Parathyroid adenoma (tissue), 2 donors: ENCODE measurements around the gene C2orf69.

Experiments
- H2AFZ ChIP-seq: fragments of 300-600 bp; sonication (generic); one replicate; pipeline ENCODE4 v1.7.0; 2017; ENCODE audit warnings: antibody characterized with exemption, mild to moderate bottlenecking
- H3K27ac ChIP-seq: fragments of 300-600 bp; sonication (generic); one replicate; pipeline ENCODE4 v1.7.0; 2017
- H3K27me3 ChIP-seq: fragments of 300-600 bp; sonication (generic); one replicate; pipeline ENCODE4 v1.7.0; 2017; ENCODE audit warnings: low read length; ENCODE audit not compliant: control insufficient read depth, insufficient read depth
- H3K36me3 ChIP-seq: fragments of 300-600 bp; sonication (generic); one replicate; pipeline ENCODE4 v1.7.0; 2017; ENCODE audit warnings: low read length; ENCODE audit not compliant: control insufficient read depth, insufficient read depth
- H3K4me1 ChIP-seq: fragments of 300-600 bp; sonication (generic); one replicate; pipeline ENCODE4 v1.7.0; 2017; ENCODE audit warnings: control low read depth
- H3K4me2 ChIP-seq: fragments of 300-600 bp; sonication (generic); one replicate; pipeline ENCODE4 v1.7.0; 2017; ENCODE audit warnings: low read length
- H3K4me3 ChIP-seq: fragments of 300-600 bp; sonication (generic); one replicate; pipeline ENCODE4 v1.7.0; 2017; ENCODE audit warnings: low read depth, low read length
- H3K79me2 ChIP-seq: fragments of 300-600 bp; sonication (generic); one replicate; pipeline ENCODE4 v1.7.0; 2017; ENCODE audit warnings: control low read depth
- H3K9ac ChIP-seq: fragments of 300-600 bp; sonication (generic); one replicate; pipeline ENCODE4 v1.7.0; 2017; ENCODE audit warnings: mild to moderate bottlenecking
- H3K9me3 ChIP-seq: fragments of 300-600 bp; sonication (generic); one replicate; pipeline ENCODE4 v1.7.0; 2017; ENCODE audit warnings: low read length; ENCODE audit not compliant: control insufficient read depth
- TF ChIP-seq, protein P1 (sequence below): fragments of 300-600 bp; sonication (generic); IDR thresholded peaks from one replicate; pipeline ENCODE4 v1.7.0; 2017; ENCODE audit warnings: antibody characterized with exemption, mild to moderate bottlenecking
- donor health status: primary hyperparathyroidism.

Gene C2orf69

DNA sequence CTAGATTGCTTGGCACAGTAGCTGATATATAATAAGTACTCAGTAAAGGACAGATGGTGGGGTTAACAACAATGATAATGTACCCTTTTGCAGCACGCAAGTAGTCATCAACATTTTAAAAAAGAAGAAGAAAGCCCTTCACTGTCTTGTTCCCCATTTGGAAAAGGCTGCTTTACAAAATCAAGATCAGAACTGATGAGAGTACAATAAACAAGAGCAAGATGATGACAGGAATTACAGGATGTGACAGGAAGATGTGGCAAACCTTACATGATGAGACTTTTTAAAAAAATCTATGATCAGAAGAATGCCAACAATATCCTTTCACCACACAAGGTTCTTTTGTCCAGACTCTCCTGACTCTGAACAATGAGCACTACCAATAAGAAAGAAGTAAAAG lies 35.1 kb downstream of the C2orf69 start:
- H3K9ac ChIP-seq, result no peak overlapping the region
- TF ChIP-seq, protein P1, sequence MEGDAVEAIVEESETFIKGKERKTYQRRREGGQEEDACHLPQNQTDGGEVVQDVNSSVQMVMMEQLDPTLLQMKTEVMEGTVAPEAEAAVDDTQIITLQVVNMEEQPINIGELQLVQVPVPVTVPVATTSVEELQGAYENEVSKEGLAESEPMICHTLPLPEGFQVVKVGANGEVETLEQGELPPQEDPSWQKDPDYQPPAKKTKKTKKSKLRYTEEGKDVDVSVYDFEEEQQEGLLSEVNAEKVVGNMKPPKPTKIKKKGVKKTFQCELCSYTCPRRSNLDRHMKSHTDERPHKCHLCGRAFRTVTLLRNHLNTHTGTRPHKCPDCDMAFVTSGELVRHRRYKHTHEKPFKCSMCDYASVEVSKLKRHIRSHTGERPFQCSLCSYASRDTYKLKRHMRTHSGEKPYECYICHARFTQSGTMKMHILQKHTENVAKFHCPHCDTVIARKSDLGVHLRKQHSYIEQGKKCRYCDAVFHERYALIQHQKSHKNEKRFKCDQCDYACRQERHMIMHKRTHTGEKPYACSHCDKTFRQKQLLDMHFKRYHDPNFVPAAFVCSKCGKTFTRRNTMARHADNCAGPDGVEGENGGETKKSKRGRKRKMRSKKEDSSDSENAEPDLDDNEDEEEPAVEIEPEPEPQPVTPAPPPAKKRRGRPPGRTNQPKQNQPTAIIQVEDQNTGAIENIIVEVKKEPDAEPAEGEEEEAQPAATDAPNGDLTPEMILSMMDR, result no peak
- no peak overlapping the region for H3K4me3 ChIP-seq
- H3K27me3 ChIP-seq, result no peaks in the 10 kb centered on the region
- H3K4me1 ChIP-seq, result no peaks in the 10 kb centered on the region
- no peaks in the 10 kb centered on the region for H3K36me3 ChIP-seq
- H2AFZ ChIP-seq, result no peak overlapping the region
- H3K9me3 ChIP-seq, result no peaks in the 10 kb centered on the region
- no peak overlapping the region for H3K4me2 ChIP-seq
- no peak overlapping the region for H3K27ac ChIP-seq
- H3K79me2 ChIP-seq, result no peaks in the 10 kb centered on the region

DNA sequence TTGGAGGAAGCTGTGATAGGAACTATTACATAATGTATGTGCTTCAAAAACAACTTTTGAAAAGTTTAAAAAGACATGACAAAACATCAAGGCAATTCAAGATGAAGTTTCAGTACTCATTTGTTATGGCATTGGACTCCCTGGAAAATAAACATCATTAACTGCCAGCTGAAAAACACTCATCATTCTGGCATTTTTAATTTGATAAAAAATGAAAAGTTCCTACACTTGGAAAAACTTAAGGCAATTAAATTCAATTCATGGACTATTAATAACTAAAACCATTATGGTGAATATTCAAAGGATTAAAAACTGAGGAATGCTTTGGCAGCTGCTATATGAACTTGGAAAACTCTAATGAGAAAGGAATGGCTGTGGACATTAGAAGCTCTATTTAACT lies 35.7 kb downstream of the C2orf69 start:
- Histone ChIP-seq H3K4me3 (no peak overlapping the region), H2AFZ (no peak overlapping the region), H3K4me1 (no peaks in the 10 kb centered on the region), H3K27ac (no peak overlapping the region), H3K27me3 (no peaks in the 10 kb centered on the region), H3K36me3 (no peaks in the 10 kb centered on the region), H3K4me2 (no peak overlapping the region), H3K9ac (no peak overlapping the region), H3K9me3 (no peaks in the 10 kb centered on the region), H3K79me2 (no peaks in the 10 kb centered on the region)
- TF ChIP-seq, protein P1, result no peak

DNA sequence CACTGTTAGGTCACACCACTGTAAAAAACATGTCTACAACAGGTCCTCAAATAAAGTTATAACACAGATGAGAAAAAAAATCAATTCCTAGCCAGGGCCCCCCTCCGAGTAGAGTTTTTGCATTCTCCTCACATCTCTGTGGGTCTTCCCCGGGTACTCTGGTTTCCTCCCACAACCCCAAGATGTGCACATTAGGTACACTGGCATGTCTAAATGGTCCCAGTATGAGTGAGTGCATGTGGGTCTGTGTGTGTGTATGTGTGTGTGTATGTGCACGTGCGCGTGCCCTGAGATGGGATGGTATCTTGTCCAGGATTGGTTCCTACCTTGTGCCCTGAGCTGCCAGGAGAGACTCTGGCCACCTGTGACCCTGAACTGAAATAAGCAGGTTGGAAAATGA lies 39.3 kb downstream of the C2orf69 start:
- H3K9me3 ChIP-seq, result no peaks in the 10 kb centered on the region
- H3K9ac ChIP-seq, result no peak overlapping the region

DNA sequence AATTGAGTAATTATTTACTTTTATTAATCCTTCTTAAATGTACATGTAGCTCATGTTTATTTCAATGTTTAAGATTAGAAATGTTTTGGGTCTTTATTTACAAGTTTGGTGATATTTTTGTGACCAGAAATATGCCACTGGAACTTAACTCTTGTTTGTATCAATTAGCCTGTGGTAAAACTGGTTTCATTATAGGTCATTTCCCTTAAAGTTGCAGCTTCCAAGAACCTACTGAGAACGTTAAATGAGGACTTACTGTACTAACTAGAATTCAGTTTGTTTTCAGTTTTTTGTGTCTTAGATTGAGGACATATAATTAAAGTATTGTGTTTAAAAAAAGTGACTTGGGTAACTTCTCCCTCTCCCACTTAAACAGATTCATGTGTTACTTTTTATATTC lies 39.9 kb downstream of the C2orf69 start:
- Histone ChIP-seq H3K36me3 (no peaks in the 10 kb centered on the region), H3K4me3 (no peak overlapping the region), H2AFZ (no peak overlapping the region)

More for the DNA sequence above, 39.3 kb downstream of the C2orf69 start:
- H2AFZ ChIP-seq, result no peak overlapping the region
- no peaks in the 10 kb centered on the region for H3K27me3 ChIP-seq
- H3K4me3 ChIP-seq, result no peak overlapping the region
- H3K4me1 ChIP-seq, result peaks cover 3% of the 10 kb centered on the region
- H3K36me3 ChIP-seq, result no peaks in the 10 kb centered on the region
- H3K79me2 ChIP-seq, result peaks cover 14% of the 10 kb centered on the region
- H3K27ac ChIP-seq, result no peak overlapping the region
- TF ChIP-seq, protein P1, result no peak
- no peak overlapping the region for H3K4me2 ChIP-seq

DNA sequence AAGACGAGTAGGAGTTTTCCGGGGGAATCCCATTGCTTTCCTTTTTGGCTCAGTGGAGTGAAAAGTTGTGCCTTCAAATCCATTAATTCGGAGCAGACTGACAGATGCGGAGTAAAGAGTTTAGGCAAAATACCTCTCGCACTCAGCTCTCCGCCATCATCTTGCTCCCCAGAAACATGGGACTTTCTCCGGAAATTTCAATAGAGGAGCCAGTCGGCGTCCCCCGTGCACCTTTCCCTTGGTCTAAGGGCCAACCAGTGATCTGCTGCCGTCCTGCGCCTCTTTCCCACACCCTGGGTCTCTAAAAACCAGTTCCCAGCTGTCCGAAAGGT lies 43.9 kb downstream of the C2orf69 start:
- peak overlapping the region; percentile 91 for H3K4me2 ChIP-seq
- no peaks in the 10 kb centered on the region for H3K9me3 ChIP-seq
- H3K27ac ChIP-seq, result peak overlapping the region; percentile 91
- H3K9ac ChIP-seq, result no peak overlapping the region
- H3K4me1 ChIP-seq, result peaks cover 10% of the 10 kb centered on the region
- H3K36me3 ChIP-seq, result no peaks in the 10 kb centered on the region
- H2AFZ ChIP-seq, result peak overlapping the region; percentile 91
- TF ChIP-seq, protein P1, result no peak
- H3K4me3 ChIP-seq, result peak overlapping the region; percentile 86
- no peaks in the 10 kb centered on the region for H3K27me3 ChIP-seq
- H3K79me2 ChIP-seq, result peaks cover 28% of the 10 kb centered on the region

More for the DNA sequence above, 39.9 kb downstream of the C2orf69 start:
- no peaks in the 10 kb centered on the region for H3K27me3 ChIP-seq
- H3K4me2 ChIP-seq, result no peak overlapping the region
- TF ChIP-seq, protein P1, result no peak
- no peak overlapping the region for H3K9ac ChIP-seq
- no peaks in the 10 kb centered on the region for H3K9me3 ChIP-seq
- peaks cover 3% of the 10 kb centered on the region for H3K4me1 ChIP-seq
- peaks cover 17% of the 10 kb centered on the region for H3K79me2 ChIP-seq
- H3K27ac ChIP-seq, result no peak overlapping the region
